ENCODE data around the gene ELOB. TPM values are rescaled to one million over a fixed set of nuclear protein-coding genes. Genes with fewer than 3 reads are reported as not detected.

The ELOB gene
- polyA plus RNA-seq, 1 of the 3 experiments (the other 2 are of a cell fraction): 329 TPM

DNA sequence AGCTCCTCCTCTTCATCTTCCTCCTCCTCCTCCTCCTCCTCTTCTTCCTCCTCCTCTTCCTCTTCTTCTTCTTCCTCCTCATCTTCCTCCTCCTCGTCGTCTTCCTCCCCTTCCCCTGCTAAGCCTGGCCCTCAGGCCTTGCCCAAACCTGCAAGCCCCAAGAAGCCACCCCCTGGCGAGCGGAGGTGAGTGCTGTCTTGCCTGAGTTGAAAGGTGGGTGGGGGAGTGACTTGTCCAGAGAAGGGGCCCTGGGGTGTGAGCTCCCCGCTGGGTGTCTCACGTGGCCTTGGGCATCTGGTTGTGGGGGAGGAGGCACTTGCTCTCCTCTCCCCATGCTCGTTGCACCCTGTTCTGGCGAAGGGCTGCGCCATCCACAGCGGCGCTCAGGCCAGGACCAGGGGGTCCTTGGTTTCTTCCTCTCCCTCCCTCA, 8.0 kb downstream of the ELOB start:
- TF ChIP-seq POLR2AphosphoS5 (IDR thresholded peaks at IDR 0.05; ENCODE audit: low read depth, low read length): no peak
- TF ChIP-seq RAD21 (IDR thresholded peaks at IDR 0.05; ENCODE audit: low read length): no peak
- no peak for TF ChIP-seq FOXJ3 (CRISPR knock-in tag; IDR thresholded peaks at IDR 0.05)
- no peak for TF ChIP-seq MXI1 (IDR thresholded peaks at IDR 0.05; ENCODE audit: low read depth, low read length)
- no peak for TF ChIP-seq MEF2A (IDR thresholded peaks at IDR 0.05; ENCODE audit: borderline replicate concordance, low read depth)
- TF ChIP-seq, protein P1, sequence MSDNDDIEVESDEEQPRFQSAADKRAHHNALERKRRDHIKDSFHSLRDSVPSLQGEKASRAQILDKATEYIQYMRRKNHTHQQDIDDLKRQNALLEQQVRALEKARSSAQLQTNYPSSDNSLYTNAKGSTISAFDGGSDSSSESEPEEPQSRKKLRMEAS (IDR thresholded peaks at IDR 0.05; ENCODE audit: low read depth): no peak
- ChIA-PET POLR2A (no interaction called here), CTCF (interaction anchor here (1.2 kb wide), 1 partner anchor 70 kb away, joined by 4 read pairs; no protein-coding TSS in a partner anchor)
- no peak overlapping the region for H3K4me3 ChIP-seq (ENCODE audit: low read depth in 2 of 2, low read length in 1 of 2)
- peaks cover 20% of the 10 kb centered on the region for H3F3A ChIP-seq (replicated peaks; ENCODE audit: insufficient read depth)
- no peak overlapping the region for H3K4me2 ChIP-seq
- peaks cover 57 to 86% of the 10 kb centered on the region in 2 experiments for H3K36me3 ChIP-seq (replicated peaks in 1 of 2; ENCODE audit: control insufficient read depth in 1 of 2, insufficient read depth in 2 of 2, low read length in 1 of 2)
- WGBS (ENCODE audit: low lambda C conversion rate): 98% methylated on average over 11 of the region's 11 CpGs
- peaks cover 84% of the 10 kb centered on the region for H4K20me1 ChIP-seq (ENCODE audit: insufficient read depth)
- no peak overlapping the region for H2AFZ ChIP-seq (ENCODE audit: low read depth)
- H3K9ac ChIP-seq: no peak overlapping the region
- peaks cover 57% of the 10 kb centered on the region for H3K79me2 ChIP-seq (ENCODE audit: insufficient read depth)
- no peaks in the 10 kb centered on the region for H3K27me3 ChIP-seq (ENCODE audit: insufficient read depth)
- no peaks in the 10 kb centered on the region for H3K9me2 ChIP-seq
- DNase-seq: no peak
- H3K4me1 ChIP-seq (ENCODE audit: control insufficient read depth in 1 of 2, insufficient read depth in 2 of 2, low read depth in 1 of 2, low read length in 1 of 2): no peaks in the 10 kb centered on the region; a peak in 1 of 4 replicates
- H3K27ac ChIP-seq (ENCODE audit: low read depth in 2 of 2, low read length in 1 of 2): no peak overlapping the region
- no peaks in the 10 kb centered on the region for H3K9me3 ChIP-seq

DNA sequence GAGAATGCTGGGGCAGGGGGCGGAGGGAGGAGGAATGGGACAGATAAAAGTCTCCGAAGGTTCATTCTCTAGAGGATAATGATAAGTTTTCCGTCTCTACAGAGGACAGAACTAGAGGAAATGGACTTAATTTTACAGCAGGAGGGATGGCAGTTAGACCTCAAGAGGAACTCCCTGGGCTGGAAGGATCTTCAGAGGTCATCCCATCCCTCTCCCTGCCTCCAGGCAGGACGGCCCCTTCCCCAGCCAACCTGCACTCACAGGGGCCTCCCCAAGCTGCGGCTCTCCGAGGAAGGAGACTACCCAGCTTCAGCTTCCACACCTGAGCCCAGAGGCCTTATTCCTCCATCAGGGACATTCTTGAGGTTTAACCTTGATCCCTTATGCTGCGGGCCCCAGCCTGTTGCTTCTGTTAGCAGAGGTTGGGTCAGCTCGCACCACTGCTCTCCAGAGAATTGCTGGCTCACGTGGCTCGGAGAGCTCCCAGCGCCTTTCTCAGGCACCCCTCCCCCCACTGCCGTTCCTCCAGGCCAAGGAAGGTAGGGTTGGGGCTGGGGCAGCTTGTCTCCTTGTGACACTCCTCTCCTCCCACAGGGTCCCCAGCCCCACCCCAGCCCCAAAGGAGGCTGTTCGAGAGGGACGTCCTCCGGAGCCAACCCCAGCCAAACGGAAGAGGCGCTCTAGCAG, 8.5 kb downstream of the ELOB start:
- no peak overlapping the region for H3K9ac ChIP-seq
- H3K4me2 ChIP-seq: no peak overlapping the region
- no peak for DNase-seq
- H3K79me2 ChIP-seq (ENCODE audit: insufficient read depth): peaks cover 60% of the 10 kb centered on the region
- ChIA-PET CTCF (interaction anchor here (0.6 to 1.3 kb wide), 3 partner anchors 9 to 839 kb away, joined by 3 to 4 read pairs (median 3); no protein-coding TSS in a partner anchor), POLR2A (no interaction called here)
- peaks cover 24% of the 10 kb centered on the region for H3F3A ChIP-seq (replicated peaks; ENCODE audit: insufficient read depth)
- WGBS (ENCODE audit: low lambda C conversion rate): 93% methylated on average over 15 of the region's 17 CpGs
- peaks cover 59 to 90% of the 10 kb centered on the region in 2 experiments for H3K36me3 ChIP-seq (replicated peaks in 1 of 2; ENCODE audit: control insufficient read depth in 1 of 2, insufficient read depth in 2 of 2, low read length in 1 of 2)
- TF ChIP-seq TEAD4 (IDR thresholded peaks at IDR 0.05; ENCODE audit: borderline replicate concordance, insufficient read depth) (no peak), MEF2A (IDR thresholded peaks at IDR 0.05; ENCODE audit: borderline replicate concordance, low read depth) (no peak), MXI1 (IDR thresholded peaks at IDR 0.05; ENCODE audit: low read depth, low read length) (no peak)
- peaks cover 85% of the 10 kb centered on the region for H4K20me1 ChIP-seq (ENCODE audit: insufficient read depth)
- no peaks in the 10 kb centered on the region for H3K9me3 ChIP-seq
- H3K9me2 ChIP-seq: no peaks in the 10 kb centered on the region
- H3K27ac ChIP-seq (ENCODE audit: low read depth in 2 of 2, low read length in 1 of 2): no peak overlapping the region
- no peak overlapping the region for H3K4me3 ChIP-seq (ENCODE audit: low read depth in 2 of 2, low read length in 1 of 2)
- H3K4me1 ChIP-seq (ENCODE audit: control insufficient read depth in 1 of 2, insufficient read depth in 2 of 2, low read depth in 1 of 2, low read length in 1 of 2): no peaks in the 10 kb centered on the region; a peak in 1 of 4 replicates
- H3K27me3 ChIP-seq (ENCODE audit: insufficient read depth): no peaks in the 10 kb centered on the region
- H2AFZ ChIP-seq (ENCODE audit: low read depth): no peak overlapping the region

DNA sequence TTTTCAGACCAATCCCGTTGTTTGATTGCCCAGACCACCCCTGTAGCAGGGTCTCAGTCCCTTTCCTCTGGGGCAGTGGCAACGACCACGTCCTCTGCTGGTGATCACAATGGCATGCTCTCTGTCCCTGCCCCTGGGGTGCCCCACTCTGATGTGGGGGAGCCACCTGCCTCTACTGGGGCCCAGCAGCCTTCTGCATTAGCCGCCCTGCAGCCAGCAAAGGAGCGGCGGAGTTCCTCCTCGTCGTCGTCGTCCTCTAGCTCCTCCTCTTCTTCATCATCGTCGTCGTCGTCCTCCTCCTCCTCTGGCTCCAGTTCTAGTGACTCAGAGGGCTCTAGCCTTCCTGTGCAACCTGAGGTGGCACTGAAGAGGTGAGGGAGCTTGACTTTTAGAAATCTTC, 9.2 kb downstream of the ELOB start:
- H4K20me1 ChIP-seq (ENCODE audit: insufficient read depth): peaks cover 86% of the 10 kb centered on the region
- H3K79me2 ChIP-seq (ENCODE audit: insufficient read depth): peaks cover 65% of the 10 kb centered on the region
- no peaks in the 10 kb centered on the region for H3K9me2 ChIP-seq
- peaks cover 26% of the 10 kb centered on the region for H3F3A ChIP-seq (replicated peaks; ENCODE audit: insufficient read depth)
- no peaks in the 10 kb centered on the region for H3K9me3 ChIP-seq
- no peak overlapping the region for H3K9ac ChIP-seq
- POLR2A ChIA-PET: interaction anchor here (1.3 kb wide), 1 partner anchor 14 kb away, joined by 3 read pairs; no protein-coding TSS in a partner anchor
- H3K27ac ChIP-seq (ENCODE audit: low read depth in 2 of 2, low read length in 1 of 2): no peak overlapping the region
- no peaks in the 10 kb centered on the region for H3K27me3 ChIP-seq (ENCODE audit: insufficient read depth)
- no peaks in the 10 kb centered on the region for H3K4me1 ChIP-seq (ENCODE audit: control insufficient read depth in 1 of 2, insufficient read depth in 2 of 2, low read depth in 1 of 2, low read length in 1 of 2)
- TF ChIP-seq, protein P2, sequence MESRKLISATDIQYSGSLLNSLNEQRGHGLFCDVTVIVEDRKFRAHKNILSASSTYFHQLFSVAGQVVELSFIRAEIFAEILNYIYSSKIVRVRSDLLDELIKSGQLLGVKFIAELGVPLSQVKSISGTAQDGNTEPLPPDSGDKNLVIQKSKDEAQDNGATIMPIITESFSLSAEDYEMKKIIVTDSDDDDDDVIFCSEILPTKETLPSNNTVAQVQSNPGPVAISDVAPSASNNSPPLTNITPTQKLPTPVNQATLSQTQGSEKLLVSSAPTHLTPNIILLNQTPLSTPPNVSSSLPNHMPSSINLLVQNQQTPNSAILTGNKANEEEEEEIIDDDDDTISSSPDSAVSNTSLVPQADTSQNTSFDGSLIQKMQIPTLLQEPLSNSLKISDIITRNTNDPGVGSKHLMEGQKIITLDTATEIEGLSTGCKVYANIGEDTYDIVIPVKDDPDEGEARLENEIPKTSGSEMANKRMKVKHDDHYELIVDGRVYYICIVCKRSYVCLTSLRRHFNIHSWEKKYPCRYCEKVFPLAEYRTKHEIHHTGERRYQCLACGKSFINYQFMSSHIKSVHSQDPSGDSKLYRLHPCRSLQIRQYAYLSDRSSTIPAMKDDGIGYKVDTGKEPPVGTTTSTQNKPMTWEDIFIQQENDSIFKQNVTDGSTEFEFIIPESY (IDR thresholded peaks at IDR 0.05; ENCODE audit: borderline replicate concordance, low read depth): no peak
- TF ChIP-seq TCF12 (IDR thresholded peaks at IDR 0.05) (no peak), NRF1 (IDR thresholded peaks at IDR 0.05; ENCODE audit: low read depth, low read length) (no peak), MEF2A (IDR thresholded peaks at IDR 0.05; ENCODE audit: borderline replicate concordance, low read depth) (no peak)
- peaks cover 61 to 92% of the 10 kb centered on the region in 2 experiments for H3K36me3 ChIP-seq (replicated peaks in 1 of 2; ENCODE audit: control insufficient read depth in 1 of 2, insufficient read depth in 2 of 2, low read length in 1 of 2)
- H3K4me3 ChIP-seq (ENCODE audit: low read depth in 2 of 2, low read length in 1 of 2): no peak overlapping the region
- CTCF ChIA-PET: interaction anchor here (0.6 to 1.3 kb wide), 3 partner anchors 9 to 838 kb away, joined by 3 to 4 read pairs (median 3); no protein-coding TSS in a partner anchor
- no peak for DNase-seq
- 87% methylated on average over 14 of the region's 14 CpGs for WGBS (ENCODE audit: low lambda C conversion rate)
- no peak overlapping the region for H3K4me2 ChIP-seq
- H2AFZ ChIP-seq (ENCODE audit: low read depth): no peak overlapping the region

Data from SK-N-SH (cell line).